HUDEP-2 (cell line): ENCODE results near the gene MAML2.

Experiments
- DNase-seq, 76 experiments: peaks; one replicate each; lab custom pipeline; 2025; ENCODE audit not compliant: unreplicated experiment in 76 of 76; lab: John Stamatoyannopoulos, UW

MAML2 gene

GRCh38 chr11:95943546-95943945 lies 399.4 kb downstream of the MAML2 start:
- no peak for DNase-seq

- DNase-seq: no peak
Measured at GRCh38 chr11:95939091-95939490, 403.9 kb downstream of the MAML2 start.

- no peak for DNase-seq
Measured at GRCh38 chr11:95937358-95937757, 405.6 kb downstream of the MAML2 start.

GRCh38 chr11:95933594-95933993 lies 409.4 kb downstream of the MAML2 start:
- DNase-seq: no peak

- no peak for DNase-seq
Measured at GRCh38 chr11:95931916-95932315, 411.1 kb downstream of the MAML2 start.

GRCh38 chr11:95930948-95931347 lies 412.0 kb downstream of the MAML2 start:
- no peak for DNase-seq

GRCh38 chr11:95926726-95927125 lies 416.3 kb downstream of the MAML2 start:
- no peak for DNase-seq
